Measurements from ENCODE around the gene HNF1A. TPM values are rescaled to one million over a fixed set of nuclear protein-coding genes. Genes with fewer than 3 reads are reported as not detected.

Gene HNF1A
- polyA plus RNA-seq, 1 donor (not counting 4 experiments of a cell fraction or from before 2014, with no cell fraction given): not detected

DNA sequence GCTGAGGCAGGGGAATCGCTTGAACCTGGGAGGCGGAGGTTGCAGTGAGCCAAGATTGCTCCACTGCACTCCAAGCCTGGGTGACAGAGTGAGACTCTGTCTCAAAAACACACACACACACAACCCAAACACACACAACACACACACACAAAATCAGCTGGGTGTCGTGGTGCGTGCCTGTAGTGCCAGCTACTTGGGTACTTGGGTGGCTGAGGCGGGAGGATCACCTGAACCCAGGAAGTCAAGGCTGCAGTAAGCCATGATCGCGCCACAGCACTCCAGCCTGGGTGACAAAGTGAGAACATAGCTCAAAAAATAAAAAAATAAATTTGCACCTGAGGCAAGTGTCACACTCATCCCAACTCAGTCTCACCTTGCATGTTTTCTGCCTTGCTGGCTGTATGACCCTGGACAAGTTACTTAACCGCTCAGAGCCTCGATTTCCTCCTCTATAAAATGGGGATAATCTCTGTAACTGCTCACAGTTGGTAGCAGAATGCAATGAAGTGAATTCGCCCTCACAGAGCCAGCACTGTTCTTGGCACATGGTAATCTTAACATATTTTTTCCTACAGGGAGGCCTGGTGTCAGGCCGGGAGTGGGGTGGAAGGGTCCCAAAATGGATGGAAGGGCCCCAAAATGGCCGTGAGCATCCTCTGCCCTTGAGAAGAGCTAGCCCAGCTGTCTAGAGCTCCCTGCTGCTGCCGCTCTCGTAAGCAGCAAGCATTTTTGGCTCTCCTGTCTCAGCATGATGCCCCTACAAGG lies 630 bp upstream of the HNF1A start:
- FAIRE-seq (no peak), DNase-seq (ENCODE audit: low read depth, low spot score) (no peak)
- Histone ChIP-seq H3K79me2 (ENCODE audit: control insufficient read depth, insufficient read depth, low read length) (no peaks in the 10 kb centered on the region), H2AFZ (ENCODE audit: control insufficient read depth, low read length) (no peak overlapping the region), H3K27ac (ENCODE audit: control insufficient read depth, insufficient read depth, low read length) (no peak overlapping the region), H3K9me3 (ENCODE audit: control insufficient read depth, low read depth, low read length) (no peaks in the 10 kb centered on the region), H3K4me3 (ENCODE audit: control insufficient read depth in 2 of 3, extremely low read depth in 1 of 3, insufficient read depth in 2 of 3, low read depth in 1 of 3, low read length in 3 of 3) (no peak overlapping the region), H4K20me1 (ENCODE audit: control insufficient read depth, extremely low read depth, insufficient read depth, low read length) (no peaks in the 10 kb centered on the region), H3K4me1 (ENCODE audit: control insufficient read depth, extremely low read depth, insufficient read depth, low read length) (peaks cover 3% of the 10 kb centered on the region), H3K36me3 (ENCODE audit: control insufficient read depth in 2 of 2, extremely low read depth in 1 of 2, insufficient read depth in 2 of 2, low read length in 2 of 2) (no peaks in the 10 kb centered on the region), H3K9ac (ENCODE audit: control insufficient read depth, extremely low read depth, insufficient read depth, low read length) (no peak overlapping the region), H3K9me1 (ENCODE audit: control insufficient read depth, extremely low read depth, insufficient read depth, low read length) (no peaks in the 10 kb centered on the region), H3K4me2 (ENCODE audit: control insufficient read depth, extremely low read depth, insufficient read depth, low read depth, low read length) (no peak overlapping the region), H3K27me3 (ENCODE audit: control insufficient read depth, extremely low read depth, insufficient read depth, low read length) (no peaks in the 10 kb centered on the region)
- no peak for TF ChIP-seq EZH2 (IDR thresholded peaks at IDR 0.05; ENCODE audit: low read length)
- TF ChIP-seq, protein P1, sequence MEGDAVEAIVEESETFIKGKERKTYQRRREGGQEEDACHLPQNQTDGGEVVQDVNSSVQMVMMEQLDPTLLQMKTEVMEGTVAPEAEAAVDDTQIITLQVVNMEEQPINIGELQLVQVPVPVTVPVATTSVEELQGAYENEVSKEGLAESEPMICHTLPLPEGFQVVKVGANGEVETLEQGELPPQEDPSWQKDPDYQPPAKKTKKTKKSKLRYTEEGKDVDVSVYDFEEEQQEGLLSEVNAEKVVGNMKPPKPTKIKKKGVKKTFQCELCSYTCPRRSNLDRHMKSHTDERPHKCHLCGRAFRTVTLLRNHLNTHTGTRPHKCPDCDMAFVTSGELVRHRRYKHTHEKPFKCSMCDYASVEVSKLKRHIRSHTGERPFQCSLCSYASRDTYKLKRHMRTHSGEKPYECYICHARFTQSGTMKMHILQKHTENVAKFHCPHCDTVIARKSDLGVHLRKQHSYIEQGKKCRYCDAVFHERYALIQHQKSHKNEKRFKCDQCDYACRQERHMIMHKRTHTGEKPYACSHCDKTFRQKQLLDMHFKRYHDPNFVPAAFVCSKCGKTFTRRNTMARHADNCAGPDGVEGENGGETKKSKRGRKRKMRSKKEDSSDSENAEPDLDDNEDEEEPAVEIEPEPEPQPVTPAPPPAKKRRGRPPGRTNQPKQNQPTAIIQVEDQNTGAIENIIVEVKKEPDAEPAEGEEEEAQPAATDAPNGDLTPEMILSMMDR (optimal IDR thresholded peaks at IDR 0.05 in 1 of 3, IDR thresholded peaks at IDR 0.05 in 1 of 3, conservative IDR thresholded peaks at IDR 0.05 in 1 of 3; ENCODE audit: extremely low read depth in 1 of 3, insufficient read depth in 2 of 3, low read length in 3 of 3): no peak
- dilution Hi-C loops (cut with MboI; ENCODE audit: extremely low pct_ligation_motif_present, low sequenced_read_pairs): no loop called here

GRCh38 chr12:120979220-120979861 lies 998 bp downstream of the HNF1A start:
- Histone ChIP-seq H3K79me2 (ENCODE audit: control insufficient read depth, insufficient read depth, low read length) (no peaks in the 10 kb centered on the region), H3K27ac (ENCODE audit: control insufficient read depth, insufficient read depth, low read length) (no peak overlapping the region), H3K27me3 (ENCODE audit: control insufficient read depth, extremely low read depth, insufficient read depth, low read length) (no peaks in the 10 kb centered on the region), H3K4me3 (ENCODE audit: control insufficient read depth in 2 of 3, extremely low read depth in 1 of 3, insufficient read depth in 2 of 3, low read depth in 1 of 3, low read length in 3 of 3) (no peak overlapping the region), H3K36me3 (ENCODE audit: control insufficient read depth in 2 of 2, extremely low read depth in 1 of 2, insufficient read depth in 2 of 2, low read length in 2 of 2) (no peaks in the 10 kb centered on the region), H2AFZ (ENCODE audit: control insufficient read depth, low read length) (no peak overlapping the region), H3K4me1 (ENCODE audit: control insufficient read depth, extremely low read depth, insufficient read depth, low read length) (peaks cover 3% of the 10 kb centered on the region), H3K9me3 (ENCODE audit: control insufficient read depth, low read depth, low read length) (no peaks in the 10 kb centered on the region), H4K20me1 (ENCODE audit: control insufficient read depth, extremely low read depth, insufficient read depth, low read length) (no peaks in the 10 kb centered on the region), H3K9me1 (ENCODE audit: control insufficient read depth, extremely low read depth, insufficient read depth, low read length) (no peaks in the 10 kb centered on the region), H3K9ac (ENCODE audit: control insufficient read depth, extremely low read depth, insufficient read depth, low read length) (no peak overlapping the region), H3K4me2 (ENCODE audit: control insufficient read depth, extremely low read depth, insufficient read depth, low read depth, low read length) (no peak overlapping the region)
- FAIRE-seq (no peak), DNase-seq (ENCODE audit: low read depth, low spot score) (no peak)
- no peak for TF ChIP-seq EZH2 (IDR thresholded peaks at IDR 0.05; ENCODE audit: low read length)
- TF ChIP-seq, protein P1 (optimal IDR thresholded peaks at IDR 0.05 in 1 of 3, IDR thresholded peaks at IDR 0.05 in 1 of 3, conservative IDR thresholded peaks at IDR 0.05 in 1 of 3; ENCODE audit: extremely low read depth in 1 of 3, insufficient read depth in 2 of 3, low read length in 3 of 3): no peak
- dilution Hi-C loops (cut with MboI; ENCODE audit: extremely low pct_ligation_motif_present, low sequenced_read_pairs): no loop called here
